HepG2 (cell line): ENCODE results near the gene C1QL2. TPM values are rescaled to one million over a fixed set of nuclear protein-coding genes. Genes with fewer than 3 reads are reported as not detected.
A peak's percentile ranks its signal among the peaks of the same experiment; 100 is the strongest.

Experiments used
- ATAC-seq: fragments of 200-7000 bp; cut with Tn5 transposase; 3 replicates; pipeline ENCODE4 v1.9.1; 2020; ENCODE audit warnings: mild to moderate bottlenecking, moderate library complexity
- BruUV-seq: library from RNA; stranded (reverse); fragments of 400-500 nt; replicated peaks from 2 replicates; lab custom pipeline; 2021; lab: Mats Ljungman, UMichigan
- CTCF ChIA-PET: fragments of 300-600 bp; formaldehyde crosslinking; extraction: SDS; loops from one replicate; lab custom pipeline; 2021; ENCODE audit warnings: low total read pairs, inconsistent platforms, low intra/inter-chr PET ratio; lab: Yijun Ruan, JAX
- POLR2A ChIA-PET: fragments of 350-600 bp; sonication (Branson Sonifier 250); formaldehyde crosslinking; loops from one replicate; lab custom pipeline; 2020; ENCODE audit warnings: antibody characterized with exemption, inconsistent platforms; lab: Yijun Ruan, JAX
- DNase-seq: peaks from one replicate; pipeline ENCODE4 v3.0.0-alpha.2; 2015; ENCODE audit warnings: low spot score
- FAIRE-seq: peaks from 3 replicates; lab custom pipeline; 2011; peaks lifted over from hg19 to GRCh38; lab: Jason Lieb, UNC
- H2AFZ ChIP-seq: one replicate; pipeline ENCODE4 v1.6.1; 2011; ENCODE audit warnings: low read length, inconsistent platforms
- H3K27ac ChIP-seq: fragments of 300-600 bp; 3 replicates; pipeline ENCODE4 v1.8.0; 2011; ENCODE audit warnings: mixed run types, mild to moderate bottlenecking, mixed read lengths, low read length, inconsistent platforms; ENCODE audit not compliant: insufficient read depth; ENCODE audit errors: extremely low read length
- H3K27me3 ChIP-seq, 2 experiments: fragments of 200-600 bp in 1 of 2; 2 replicates in 1 of 2; 3 replicates in 1 of 2; pipeline versions ENCODE4 v1.6.0 to v1.8.0; 2011; ENCODE audit warnings: low read length in 2 of 2, mild to moderate bottlenecking in 2 of 2, moderate library complexity in 2 of 2, inconsistent platforms in 1 of 2; ENCODE audit not compliant: insufficient read depth in 2 of 2, control insufficient read depth in 1 of 2
- H3K36me3 ChIP-seq, 2 experiments: fragments of 200-600 bp in 1 of 2; replicated peaks in 1 of 2; 2 replicates in 1 of 2; 3 replicates in 1 of 2; pipeline versions ENCODE4 v1.5.1 to v1.8.0; 2011; ENCODE audit warnings: low read length in 2 of 2, inconsistent platforms in 1 of 2; ENCODE audit not compliant: insufficient read depth in 2 of 2, control insufficient read depth in 1 of 2
- H3K4me1 ChIP-seq: 2 replicates; pipeline ENCODE4 v1.5.1; 2012; ENCODE audit warnings: low read length, inconsistent platforms; ENCODE audit not compliant: insufficient read depth
- H3K4me2 ChIP-seq: 2 replicates; pipeline ENCODE4 v1.6.0; 2011; ENCODE audit warnings: low read depth, low read length, inconsistent platforms
- H3K4me3 ChIP-seq, 3 experiments: fragments of 200-600 bp in 1 of 3; sonication (generic), shearing (Covaris generic) in 1 of 3; replicated peaks in 1 of 3; 2 replicates each; pipeline ENCODE4 v1.5.1; 2011 to 2016; ENCODE audit warnings: low read length in 3 of 3, inconsistent platforms in 2 of 3, low read depth in 2 of 3, mild to moderate bottlenecking in 2 of 3, control low read depth in 1 of 3, mixed read lengths in 1 of 3; ENCODE audit not compliant: insufficient read depth in 1 of 3
- H3K79me2 ChIP-seq: one replicate; pipeline ENCODE4 v1.6.1; 2011; ENCODE audit warnings: low read length, inconsistent platforms; ENCODE audit not compliant: insufficient read depth
- H3K9ac ChIP-seq: 2 replicates; pipeline ENCODE4 v1.6.0; 2011; ENCODE audit warnings: mild to moderate bottlenecking, low read depth, low read length, inconsistent platforms; ENCODE audit not compliant: insufficient read depth
- H3K9me3 ChIP-seq: 2 replicates; pipeline ENCODE4 v1.5.1; 2012; ENCODE audit warnings: mild to moderate bottlenecking, low read length
- H4K20me1 ChIP-seq: 2 replicates; pipeline ENCODE4 v1.6.0; 2011; ENCODE audit warnings: inconsistent platforms, mild to moderate bottlenecking, low read length, moderate library complexity; ENCODE audit not compliant: insufficient read depth
- EHMT2 ChIP-seq: fragments of 200-600 bp; sonication (generic); IDR thresholded peaks from 2 replicates; pipeline ENCODE4 v1.7.0; 2017; ENCODE audit warnings: antibody characterized with exemption, low read depth, low read length, borderline replicate concordance
- ESRRA ChIP-seq: sonication (generic); formaldehyde crosslinking; IDR thresholded peaks from 2 replicates; pipeline ENCODE4 v1.5.1; 2020; ENCODE audit warnings: mild to moderate bottlenecking, low read depth, missing genetic modification reagents
- GLI4 ChIP-seq: sonication (generic); formaldehyde crosslinking; IDR thresholded peaks from 2 replicates; pipeline ENCODE4 v1.5.1; 2020; ENCODE audit warnings: missing genetic modification reagents, mild to moderate bottlenecking, moderate library complexity, borderline replicate concordance
- HHEX ChIP-seq: IDR thresholded peaks from 2 replicates; pipeline ENCODE4 v1.6.1; 2016; ENCODE audit warnings: control low read depth
- HNRNPUL1 ChIP-seq: fragments of 200-400 bp; formaldehyde crosslinking; IDR thresholded peaks from 2 replicates; pipeline ENCODE4 v1.6.1; 2017; ENCODE audit warnings: low read depth, mild to moderate bottlenecking, low read length, moderate library complexity
- HOXA7 ChIP-seq: sonication (generic); formaldehyde crosslinking; IDR thresholded peaks from 2 replicates; pipeline ENCODE4 v1.8.1; 2022; ENCODE audit warnings: mild to moderate bottlenecking, missing genetic modification reagents, moderate library complexity
- MLLT10 ChIP-seq: sonication (generic); formaldehyde crosslinking; IDR thresholded peaks from 2 replicates; pipeline ENCODE4 v1.4.0; 2020; ENCODE audit warnings: missing genetic modification reagents
- RBAK ChIP-seq: sonication (generic); formaldehyde crosslinking; IDR thresholded peaks from 2 replicates; pipeline ENCODE4 v1.5.1; 2020; ENCODE audit warnings: mild to moderate bottlenecking, missing genetic modification reagents
- SP4 ChIP-seq: sonication (generic); formaldehyde crosslinking; IDR thresholded peaks from 2 replicates; pipeline ENCODE4 v1.8.1; 2023; ENCODE audit warnings: mild to moderate bottlenecking, missing genetic modification reagents
- STAT5B ChIP-seq: sonication (generic); formaldehyde crosslinking; IDR thresholded peaks from 2 replicates; pipeline ENCODE4 v1.4.0; 2020; ENCODE audit warnings: missing genetic modification reagents
- SYNCRIP ChIP-seq: fragments of 200-400 bp; formaldehyde crosslinking; IDR thresholded peaks from 2 replicates; pipeline ENCODE4 v1.6.1; 2018; ENCODE audit warnings: mild to moderate bottlenecking, low read depth, low read length; ENCODE audit not compliant: insufficient read depth
- ZFP1 ChIP-seq: IDR thresholded peaks from 2 replicates; pipeline ENCODE4 v1.6.1; 2016
- ZFP36L1 ChIP-seq: sonication (generic); formaldehyde crosslinking; IDR thresholded peaks from 2 replicates; pipeline ENCODE4 v1.8.0; 2022; ENCODE audit warnings: mild to moderate bottlenecking, missing genetic modification reagents, moderate library complexity
- ZNF292 ChIP-seq: sonication (generic); formaldehyde crosslinking; IDR thresholded peaks from 2 replicates; pipeline ENCODE4 v1.8.1; 2022; ENCODE audit warnings: mild to moderate bottlenecking, low read depth, missing genetic modification reagents, borderline replicate concordance
- ZNF44 ChIP-seq: sonication (generic); formaldehyde crosslinking; IDR thresholded peaks from 2 replicates; pipeline ENCODE4 v1.5.1; 2020; ENCODE audit warnings: mild to moderate bottlenecking, missing genetic modification reagents
- ZNF773 ChIP-seq: sonication (generic); formaldehyde crosslinking; IDR thresholded peaks from 2 replicates; pipeline ENCODE4 v1.4.0; 2020; ENCODE audit warnings: missing genetic modification reagents, borderline replicate concordance
- WGBS: methylation state at CpG from one replicate; pipeline ENCODE4 v1.1.6; 2017; ENCODE audit warnings: low lambda C conversion rate; 5-methylcytosine and 5-hydroxymethylcytosine counted together
- in situ Hi-C: cut with HindIII; loops from 2 replicates; pipeline ENCODE4 v1.10.0; 2017; ENCODE audit warnings: low pct_unique_long_range_greater_than_20kb; ENCODE audit not compliant: extremely low pct_ligation_motif_present
- intact Hi-C: fragments of 100-400 bp; cut with micrococcal nuclease; formaldehyde crosslinking; loops from one replicate; pipeline ENCODE4 v1.10.0; 2022; ENCODE audit not compliant: unreplicated experiment
- polyA plus RNA-seq, 8 experiments: library from polyadenylated mRNA; depleted of rRNA in 3 of 8; stranded (reverse) in 7 of 8; unstranded in 1 of 8; fragments of >200 nt; fragmentation: Illumina TruSeq in 4 of 8; extraction: Trizol in 4 of 8; gene quantifications; 2 replicates each; pipeline versions ENCODE4 v1.2.1 to v1.2.3, GENCODE V29; 2011 to 2016; ENCODE audit warnings: low read depth in 4 of 8, missing spikeins in 1 of 8, mixed read lengths in 1 of 8; ENCODE audit not compliant: insufficient read depth in 1 of 8
- total RNA-seq, 5 experiments: library from RNA; depleted of rRNA; stranded (reverse); fragments of >200 nt; fragmentation: Illumina TruSeq; extraction: Trizol; gene quantifications; 2 replicates each; pipeline ENCODE4 v1.2.3, GENCODE V29; 2016; ENCODE audit warnings: low read depth in 1 of 5
- TF ChIP-seq, protein P1 (sequence below): sonication (generic); formaldehyde crosslinking; IDR thresholded peaks from 2 replicates; pipeline ENCODE4 v1.4.0; 2020; ENCODE audit warnings: missing genetic modification reagents, mild to moderate bottlenecking, borderline replicate concordance
- TF ChIP-seq, protein P2 (sequence below): sonication (generic); formaldehyde crosslinking; IDR thresholded peaks from 2 replicates; pipeline ENCODE4 v1.4.0; 2020; ENCODE audit warnings: missing genetic modification reagents, borderline replicate concordance
- TF ChIP-seq, protein P3 (sequence below): sonication (generic); formaldehyde crosslinking; IDR thresholded peaks from 2 replicates; pipeline ENCODE4 v1.5.1; 2020; ENCODE audit warnings: missing genetic modification reagents, mild to moderate bottlenecking, borderline replicate concordance

Gene C1QL2
- total and polyA plus RNA-seq, 2 of the 13 experiments (the other 11 are each of a cell fraction or from before 2014, with no cell fraction given): not detected

DNA sequence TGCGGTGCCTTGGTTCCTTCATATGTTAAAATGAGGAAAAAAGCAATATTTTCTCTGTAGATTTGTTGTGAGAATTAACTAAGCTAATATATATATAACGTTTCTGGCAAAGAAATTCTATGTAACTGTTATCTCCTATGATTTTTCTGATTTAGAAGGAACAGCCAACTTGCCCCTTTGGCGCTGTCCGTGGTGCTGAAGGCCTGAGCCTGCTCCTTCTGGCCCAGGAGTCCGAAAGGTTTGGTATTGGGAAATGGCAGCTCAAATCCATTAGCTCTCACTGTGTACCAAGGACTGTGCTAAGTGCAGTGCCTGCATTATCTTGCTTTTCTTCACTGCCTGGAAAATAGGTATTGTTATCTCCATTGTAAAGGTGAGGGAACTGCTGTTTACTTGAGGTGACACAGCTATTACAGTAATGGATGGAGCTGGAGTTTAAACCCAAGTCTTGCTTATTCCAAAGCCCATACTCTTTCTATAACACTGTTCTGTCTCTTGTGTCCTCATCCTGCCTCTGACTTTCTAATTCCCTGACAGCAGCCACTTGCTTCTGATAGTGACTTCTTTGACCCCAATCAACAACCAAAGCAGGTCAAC lies 52.2 kb downstream of the C1QL2 start:
- CTCF ChIA-PET: no interaction called here
- no peak overlapping the region for H2AFZ ChIP-seq
- H3K27me3 ChIP-seq: no peaks in the 10 kb centered on the region
- POLR2A ChIA-PET: no interaction called here
- H3K4me1 ChIP-seq: no peaks in the 10 kb centered on the region
- H3K79me2 ChIP-seq: no peaks in the 10 kb centered on the region
- in situ Hi-C loops: no loop called here
- no TSS peak for BruUV-seq
- H3K27ac ChIP-seq: no peak overlapping the region
- ATAC-seq (no peak; the same call in 2 of the 3 replicates), FAIRE-seq (no peak), DNase-seq (peak; percentile 35)
- 20% methylated on average over 5 of the region's 5 CpGs for WGBS
- no peaks in the 10 kb centered on the region for H3K36me3 ChIP-seq
- no peaks in the 10 kb centered on the region for H4K20me1 ChIP-seq
- H3K9ac ChIP-seq: no peak overlapping the region
- no peaks in the 10 kb centered on the region for H3K9me3 ChIP-seq
- H3K4me3 ChIP-seq: no peak overlapping the region
- intact Hi-C loops: loop anchor here (1.0 kb wide), 1 partner anchor 61 kb away; no protein-coding TSS in a partner anchor
- no peak overlapping the region for H3K4me2 ChIP-seq
- no peak for TF ChIP-seq GLI4 (CRISPR knock-in tag)
- TF ChIP-seq ZFP1 (CRISPR knock-in tag): no peak
- no peak for TF ChIP-seq ZFP36L1 (CRISPR knock-in tag)
- no peak for TF ChIP-seq MLLT10 (CRISPR knock-in tag)
- no peak for TF ChIP-seq HOXA7 (CRISPR knock-in tag)
- no peak for TF ChIP-seq ZNF773 (CRISPR knock-in tag)
- TF ChIP-seq, protein P1, sequence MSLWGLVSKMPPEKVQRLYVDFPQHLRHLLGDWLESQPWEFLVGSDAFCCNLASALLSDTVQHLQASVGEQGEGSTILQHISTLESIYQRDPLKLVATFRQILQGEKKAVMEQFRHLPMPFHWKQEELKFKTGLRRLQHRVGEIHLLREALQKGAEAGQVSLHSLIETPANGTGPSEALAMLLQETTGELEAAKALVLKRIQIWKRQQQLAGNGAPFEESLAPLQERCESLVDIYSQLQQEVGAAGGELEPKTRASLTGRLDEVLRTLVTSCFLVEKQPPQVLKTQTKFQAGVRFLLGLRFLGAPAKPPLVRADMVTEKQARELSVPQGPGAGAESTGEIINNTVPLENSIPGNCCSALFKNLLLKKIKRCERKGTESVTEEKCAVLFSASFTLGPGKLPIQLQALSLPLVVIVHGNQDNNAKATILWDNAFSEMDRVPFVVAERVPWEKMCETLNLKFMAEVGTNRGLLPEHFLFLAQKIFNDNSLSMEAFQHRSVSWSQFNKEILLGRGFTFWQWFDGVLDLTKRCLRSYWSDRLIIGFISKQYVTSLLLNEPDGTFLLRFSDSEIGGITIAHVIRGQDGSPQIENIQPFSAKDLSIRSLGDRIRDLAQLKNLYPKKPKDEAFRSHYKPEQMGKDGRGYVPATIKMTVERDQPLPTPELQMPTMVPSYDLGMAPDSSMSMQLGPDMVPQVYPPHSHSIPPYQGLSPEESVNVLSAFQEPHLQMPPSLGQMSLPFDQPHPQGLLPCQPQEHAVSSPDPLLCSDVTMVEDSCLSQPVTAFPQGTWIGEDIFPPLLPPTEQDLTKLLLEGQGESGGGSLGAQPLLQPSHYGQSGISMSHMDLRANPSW (CRISPR knock-in tag): no peak
- no peak for TF ChIP-seq HHEX (CRISPR knock-in tag)
- TF ChIP-seq RBAK (CRISPR knock-in tag): no peak
- TF ChIP-seq EHMT2: peak; percentile 99
- no peak for TF ChIP-seq ZNF292 (CRISPR knock-in tag)
- no peak for TF ChIP-seq ZNF44
- TF ChIP-seq SYNCRIP: no peak
- no peak for TF ChIP-seq HNRNPUL1
- TF ChIP-seq, protein P2, sequence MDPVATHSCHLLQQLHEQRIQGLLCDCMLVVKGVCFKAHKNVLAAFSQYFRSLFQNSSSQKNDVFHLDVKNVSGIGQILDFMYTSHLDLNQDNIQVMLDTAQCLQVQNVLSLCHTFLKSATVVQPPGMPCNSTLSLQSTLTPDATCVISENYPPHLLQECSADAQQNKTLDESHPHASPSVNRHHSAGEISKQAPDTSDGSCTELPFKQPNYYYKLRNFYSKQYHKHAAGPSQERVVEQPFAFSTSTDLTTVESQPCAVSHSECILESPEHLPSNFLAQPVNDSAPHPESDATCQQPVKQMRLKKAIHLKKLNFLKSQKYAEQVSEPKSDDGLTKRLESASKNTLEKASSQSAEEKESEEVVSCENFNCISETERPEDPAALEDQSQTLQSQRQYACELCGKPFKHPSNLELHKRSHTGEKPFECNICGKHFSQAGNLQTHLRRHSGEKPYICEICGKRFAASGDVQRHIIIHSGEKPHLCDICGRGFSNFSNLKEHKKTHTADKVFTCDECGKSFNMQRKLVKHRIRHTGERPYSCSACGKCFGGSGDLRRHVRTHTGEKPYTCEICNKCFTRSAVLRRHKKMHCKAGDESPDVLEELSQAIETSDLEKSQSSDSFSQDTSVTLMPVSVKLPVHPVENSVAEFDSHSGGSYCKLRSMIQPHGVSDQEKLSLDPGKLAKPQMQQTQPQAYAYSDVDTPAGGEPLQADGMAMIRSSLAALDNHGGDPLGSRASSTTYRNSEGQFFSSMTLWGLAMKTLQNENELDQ (CRISPR knock-in tag): no peak
- no peak for TF ChIP-seq SP4
- TF ChIP-seq, protein P3, sequence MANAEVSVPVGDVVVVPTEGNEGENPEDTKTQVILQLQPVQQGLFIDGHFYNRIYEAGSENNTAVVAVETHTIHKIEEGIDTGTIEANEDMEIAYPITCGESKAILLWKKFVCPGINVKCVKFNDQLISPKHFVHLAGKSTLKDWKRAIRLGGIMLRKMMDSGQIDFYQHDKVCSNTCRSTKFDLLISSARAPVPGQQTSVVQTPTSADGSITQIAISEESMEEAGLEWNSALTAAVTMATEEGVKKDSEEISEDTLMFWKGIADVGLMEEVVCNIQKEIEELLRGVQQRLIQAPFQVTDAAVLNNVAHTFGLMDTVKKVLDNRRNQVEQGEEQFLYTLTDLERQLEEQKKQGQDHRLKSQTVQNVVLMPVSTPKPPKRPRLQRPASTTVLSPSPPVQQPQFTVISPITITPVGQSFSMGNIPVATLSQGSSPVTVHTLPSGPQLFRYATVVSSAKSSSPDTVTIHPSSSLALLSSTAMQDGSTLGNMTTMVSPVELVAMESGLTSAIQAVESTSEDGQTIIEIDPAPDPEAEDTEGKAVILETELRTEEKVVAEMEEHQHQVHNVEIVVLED (CRISPR knock-in tag): no peak
- TF ChIP-seq ESRRA (CRISPR knock-in tag): no peak
- TF ChIP-seq STAT5B (CRISPR knock-in tag): 0 out of 2 replicates have a peak, but pooled peaks have one; percentile 62
